Adrenal gland (tissue), 5 donors: Measurements from ENCODE around the gene ZDHHC19.
"Not testable (repeated sequence)": the region's sequence is repeated elsewhere in the genome, so short reads cannot be mapped to it uniquely, and the experiment has no call there.

ENCODE experiments used
- POLR2A ChIP-seq, 2 donors: fragments of 450-650 bp; IDR thresholded peaks; one replicate each; pipeline ENCODE4 v1.6.1; 2017; ENCODE audit warnings: antibody characterized with exemption in 2 of 2, mild to moderate bottlenecking in 2 of 2, moderate library complexity in 1 of 2
- TF ChIP-seq, protein P1 (sequence below), 6 experiments: fragments of 450-650 bp in 4 of 6; fragments of 200-600 bp in 2 of 6; sonication (generic) in 1 of 6; IDR thresholded peaks; 1 replicate in 5 of 6; 2 replicates in 1 of 6; pipeline versions ENCODE4 v1.5.1 to v1.8.0; 2016 to 2021; ENCODE audit warnings: antibody characterized with exemption in 6 of 6, mild to moderate bottlenecking in 2 of 6, moderate library complexity in 1 of 6
- donor health status: DM: no; HTN: no; CAD: no.

GRCh38 chr3:196170296-196170695 is 40.9 kb downstream of the ZDHHC19 start:
- TF ChIP-seq POLR2A (IDR thresholded peaks at IDR 0.05), result not testable (repeated sequence)
- TF ChIP-seq, protein P1, sequence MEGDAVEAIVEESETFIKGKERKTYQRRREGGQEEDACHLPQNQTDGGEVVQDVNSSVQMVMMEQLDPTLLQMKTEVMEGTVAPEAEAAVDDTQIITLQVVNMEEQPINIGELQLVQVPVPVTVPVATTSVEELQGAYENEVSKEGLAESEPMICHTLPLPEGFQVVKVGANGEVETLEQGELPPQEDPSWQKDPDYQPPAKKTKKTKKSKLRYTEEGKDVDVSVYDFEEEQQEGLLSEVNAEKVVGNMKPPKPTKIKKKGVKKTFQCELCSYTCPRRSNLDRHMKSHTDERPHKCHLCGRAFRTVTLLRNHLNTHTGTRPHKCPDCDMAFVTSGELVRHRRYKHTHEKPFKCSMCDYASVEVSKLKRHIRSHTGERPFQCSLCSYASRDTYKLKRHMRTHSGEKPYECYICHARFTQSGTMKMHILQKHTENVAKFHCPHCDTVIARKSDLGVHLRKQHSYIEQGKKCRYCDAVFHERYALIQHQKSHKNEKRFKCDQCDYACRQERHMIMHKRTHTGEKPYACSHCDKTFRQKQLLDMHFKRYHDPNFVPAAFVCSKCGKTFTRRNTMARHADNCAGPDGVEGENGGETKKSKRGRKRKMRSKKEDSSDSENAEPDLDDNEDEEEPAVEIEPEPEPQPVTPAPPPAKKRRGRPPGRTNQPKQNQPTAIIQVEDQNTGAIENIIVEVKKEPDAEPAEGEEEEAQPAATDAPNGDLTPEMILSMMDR (IDR thresholded peaks at IDR 0.05), result not testable (repeated sequence)
